GM15510 (cell line): Measurements from ENCODE around the gene ANKRD40.

ENCODE experiments used
- POLR2A ChIP-seq: IDR thresholded peaks from 3 replicates; pipeline ENCODE4 v1.6.1; 2011; ENCODE audit warnings: borderline replicate concordance; ENCODE audit not compliant: insufficient read length; ENCODE audit errors: extremely low read depth

Gene ANKRD40, protein sequence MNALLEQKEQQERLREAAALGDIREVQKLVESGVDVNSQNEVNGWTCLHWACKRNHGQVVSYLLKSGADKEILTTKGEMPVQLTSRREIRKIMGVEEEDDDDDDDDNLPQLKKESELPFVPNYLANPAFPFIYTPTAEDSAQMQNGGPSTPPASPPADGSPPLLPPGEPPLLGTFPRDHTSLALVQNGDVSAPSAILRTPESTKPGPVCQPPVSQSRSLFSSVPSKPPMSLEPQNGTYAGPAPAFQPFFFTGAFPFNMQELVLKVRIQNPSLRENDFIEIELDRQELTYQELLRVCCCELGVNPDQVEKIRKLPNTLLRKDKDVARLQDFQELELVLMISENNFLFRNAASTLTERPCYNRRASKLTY

DNA sequence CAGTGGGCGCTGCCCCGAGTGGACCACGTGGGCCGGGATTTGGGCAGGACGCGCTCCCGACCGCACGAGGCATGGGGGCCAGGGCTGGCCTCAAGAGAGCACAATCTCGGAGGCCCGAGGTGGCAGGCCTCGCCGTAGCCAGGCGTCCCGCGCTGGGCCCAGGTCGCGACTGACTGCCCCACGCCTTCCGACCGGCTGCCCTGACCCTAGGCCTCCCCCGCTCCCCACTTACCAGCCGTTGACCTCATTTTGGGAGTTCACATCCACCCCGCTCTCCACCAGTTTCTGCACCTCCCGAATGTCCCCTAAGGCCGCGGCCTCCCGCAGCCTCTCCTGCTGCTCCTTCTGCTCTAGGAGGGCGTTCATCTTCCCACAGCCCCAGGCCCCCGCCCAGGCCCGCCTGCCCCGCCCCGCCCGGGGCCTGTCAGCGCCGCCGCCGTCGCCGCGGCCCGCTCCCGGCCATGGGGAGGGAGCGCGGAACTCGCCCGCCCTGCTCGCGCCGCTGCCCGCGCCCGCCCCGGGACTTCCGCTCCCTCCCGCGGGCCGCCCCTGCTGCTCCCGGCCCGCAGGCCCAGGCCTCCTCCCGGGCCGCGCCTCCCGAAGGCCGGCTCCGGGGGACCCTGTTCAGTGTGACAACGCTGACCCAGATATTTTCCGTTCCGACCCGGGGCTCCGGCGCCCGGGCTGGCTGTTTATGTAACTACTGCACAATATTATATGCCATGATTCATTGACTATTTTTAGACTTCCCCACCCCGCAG lies at the start of gene ANKRD40:
Gene ANKRD40, minus strand, starts transcription at position 626 of the 761 bp plus-strand sequence. Its CDS starts 260 bp downstream, at position 366.
- peak; percentile 75 for TF ChIP-seq POLR2A

DNA sequence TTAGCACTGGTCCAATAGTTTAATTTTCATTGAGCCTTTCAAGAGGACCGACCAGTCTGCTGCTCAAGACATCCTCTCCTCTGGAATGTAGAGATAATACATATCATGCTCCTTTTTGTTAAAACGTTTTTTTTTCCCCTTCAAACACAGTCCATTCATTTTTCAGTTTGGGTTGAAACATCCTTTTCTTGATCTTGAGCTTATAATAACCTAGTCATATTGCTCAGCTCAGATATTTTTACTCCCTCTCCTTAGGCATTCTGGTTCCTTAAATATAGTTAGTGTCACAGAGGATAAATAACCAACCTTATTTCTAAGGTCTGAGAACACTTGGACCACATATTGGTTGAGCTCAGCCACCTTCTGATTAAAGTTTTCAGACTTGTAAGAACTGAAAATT lies 46.8 kb upstream of the ANKRD40 start:
- no peak for TF ChIP-seq POLR2A

DNA sequence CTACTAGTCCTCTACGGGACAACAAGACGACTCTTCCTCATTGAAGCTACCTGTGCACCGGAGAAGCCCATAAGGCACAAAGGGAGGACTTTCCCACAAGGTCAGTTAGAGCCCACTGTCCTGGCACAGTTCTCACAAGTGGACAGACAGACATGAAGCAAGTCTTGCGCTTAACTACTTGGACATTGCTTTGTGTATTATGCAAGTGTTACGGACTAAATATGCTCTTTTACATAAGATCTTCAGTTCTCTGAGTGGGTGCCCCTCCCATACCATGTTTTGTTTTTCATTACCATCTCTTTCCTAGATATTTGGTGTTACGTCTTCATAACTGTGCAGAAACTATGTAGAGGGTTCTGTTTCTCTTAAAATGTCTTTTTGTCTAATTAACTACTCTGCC lies 41.5 kb upstream of the ANKRD40 start:
- no peak for TF ChIP-seq POLR2A

- no peak for TF ChIP-seq POLR2A
Observed at GRCh38 chr17:50745631-50746030, 37.9 kb upstream of the ANKRD40 start.

GRCh38 chr17:50739098-50739497 lies 31.4 kb upstream of the ANKRD40 start:
- no peak for TF ChIP-seq POLR2A

DNA sequence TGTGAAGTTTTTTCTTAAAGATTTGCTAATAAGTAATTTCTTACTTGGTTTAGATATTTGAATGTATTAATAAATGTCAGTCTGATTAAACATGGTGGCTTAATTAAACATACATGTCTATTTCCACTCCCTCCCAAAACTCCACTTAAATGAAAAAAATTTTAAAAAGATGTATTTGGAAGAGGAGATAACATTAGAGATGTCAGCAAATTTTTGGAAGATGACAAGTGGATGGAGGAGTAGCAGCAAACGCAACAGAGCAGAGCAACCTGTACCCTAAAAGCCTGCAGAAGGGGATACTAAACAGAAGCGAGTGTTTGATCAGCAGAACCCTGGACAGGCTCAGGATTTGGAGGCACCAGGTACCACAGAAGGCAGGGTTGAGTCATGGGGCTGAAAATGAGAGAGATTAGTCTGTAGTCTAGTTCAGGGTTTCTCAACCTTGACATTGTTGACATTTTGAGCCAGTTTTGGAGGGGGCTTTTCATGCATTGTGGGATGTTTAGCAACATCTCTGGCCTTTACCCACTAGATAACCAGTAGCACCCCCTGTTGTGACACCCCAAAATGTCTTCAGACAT lies 29.5 kb upstream of the ANKRD40 start:
- TF ChIP-seq POLR2A, result no peak

GRCh38 chr17:50735287-50735686 lies 27.6 kb upstream of the ANKRD40 start:
- no peak for TF ChIP-seq POLR2A

- TF ChIP-seq POLR2A, result no peak
Observed at GRCh38 chr17:50731575-50732460, 24.1 kb upstream of the ANKRD40 start.

- no peak for TF ChIP-seq POLR2A
Observed at GRCh38 chr17:50728881-50729765, 21.4 kb upstream of the ANKRD40 start.

GRCh38 chr17:50728112-50728429 lies 20.4 kb upstream of the ANKRD40 start:
- TF ChIP-seq POLR2A, result no peak

DNA sequence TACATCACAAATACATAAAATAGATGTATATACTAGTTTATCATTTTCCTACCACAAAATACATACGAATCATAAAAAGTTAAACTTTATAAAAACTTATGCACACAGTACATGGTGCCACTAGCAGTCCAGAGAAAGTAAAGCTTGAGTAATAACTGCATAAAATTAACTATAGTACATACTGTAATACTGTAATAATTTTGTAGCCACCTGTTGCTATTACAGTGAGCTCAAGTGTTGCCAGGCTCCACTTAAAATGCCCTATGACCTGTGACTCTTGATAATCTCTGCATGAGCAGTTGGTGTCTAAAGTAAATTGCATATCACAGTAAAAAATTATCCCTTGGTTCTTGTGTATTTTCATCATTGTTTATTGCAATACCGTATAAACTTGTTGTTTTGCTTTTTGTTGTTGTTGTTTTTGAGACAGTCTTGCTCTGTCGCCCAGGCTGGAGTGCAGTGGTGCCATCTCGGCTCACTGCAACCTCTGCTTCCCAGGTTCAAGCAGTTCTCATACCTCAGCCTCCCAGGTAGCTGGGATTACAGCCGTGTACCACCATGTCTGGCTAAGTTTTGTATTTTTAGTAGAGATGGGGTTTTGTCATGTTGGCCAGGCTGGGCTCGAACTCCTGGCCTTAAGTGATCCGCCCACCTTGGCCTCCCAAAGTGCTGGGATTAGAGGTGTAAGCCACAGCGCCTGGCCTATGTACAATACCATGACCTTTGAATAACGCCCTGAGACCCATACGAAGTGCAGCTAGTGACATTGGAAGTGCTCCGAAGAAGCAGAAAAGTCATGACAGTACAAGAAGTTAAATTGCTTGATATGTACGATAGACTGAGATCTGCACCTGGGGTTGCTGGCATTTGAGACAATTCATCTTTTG lies 18.3 kb upstream of the ANKRD40 start:
- TF ChIP-seq POLR2A, result no peak

DNA sequence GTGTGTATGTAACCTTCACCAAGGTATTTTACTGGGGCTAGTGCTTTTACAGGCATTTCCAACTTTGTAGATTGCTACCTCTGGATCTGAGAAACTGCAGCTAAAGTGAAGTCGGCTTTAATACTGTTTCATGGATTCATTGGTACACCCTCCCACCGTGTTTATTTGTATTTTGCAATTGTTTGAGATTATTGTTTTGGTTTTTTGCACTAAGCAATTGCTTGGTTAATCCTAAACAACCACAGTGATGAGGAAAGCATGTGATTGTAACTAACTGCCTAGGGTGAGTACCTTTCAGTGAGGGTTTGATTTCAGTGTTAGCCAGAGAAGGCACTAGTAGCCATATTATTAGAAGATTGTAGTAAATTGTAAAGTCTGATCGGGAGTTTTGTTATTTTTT lies 15.0 kb upstream of the ANKRD40 start:
- TF ChIP-seq POLR2A, result no peak

DNA sequence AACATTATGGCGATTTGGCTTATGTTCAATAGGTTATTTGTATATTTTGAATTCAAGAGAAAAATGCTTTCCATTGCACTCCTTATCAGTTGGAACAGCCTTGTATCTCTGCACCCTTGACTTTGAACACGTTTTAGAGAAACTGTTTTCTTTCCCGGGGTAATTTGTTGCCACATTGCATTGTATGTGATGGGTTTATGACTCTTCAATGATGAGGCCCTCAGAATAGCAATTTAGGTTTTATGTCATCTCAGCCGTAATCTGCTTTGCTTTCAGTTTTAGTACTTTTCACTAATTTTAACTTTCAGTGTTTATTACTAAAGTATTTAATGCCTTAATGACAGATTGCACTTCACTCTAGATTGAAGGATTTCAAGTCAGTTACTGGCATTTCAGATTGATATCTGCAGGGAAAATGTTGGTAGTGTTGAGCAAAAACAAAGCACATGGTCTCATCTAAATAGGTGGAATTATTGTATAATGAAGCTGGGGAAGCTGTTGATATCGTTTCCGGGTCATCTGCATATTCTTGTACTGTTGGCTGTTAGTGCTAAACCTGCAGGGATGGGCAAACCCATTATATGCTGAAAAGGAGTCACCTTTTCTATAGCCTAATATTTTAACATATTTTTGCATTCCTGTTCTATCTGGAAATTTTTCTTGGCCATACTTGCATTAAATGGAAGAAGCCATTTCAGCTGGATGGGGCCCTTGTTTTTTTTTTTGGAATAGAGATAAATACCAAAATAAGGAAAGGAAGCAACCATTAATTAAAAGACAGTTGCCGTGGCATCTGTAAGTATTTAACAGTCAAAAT lies 13.7 kb upstream of the ANKRD40 start:
- no peak for TF ChIP-seq POLR2A
